Measurements from ENCODE around the gene APOBEC4.

- no peak for TF ChIP-seq POLR2A (IDR thresholded peaks at IDR 0.05)
- no peak for TF ChIP-seq CTCF (IDR thresholded peaks at IDR 0.05)
Observed at GRCh38 chr1:183635099-183635605, 18.0 kb downstream of the APOBEC4 start.

Data from esophagus squamous epithelium (tissue), 4 donors.